ENCODE data around the gene NASP. TPM values are rescaled to one million over a fixed set of nuclear protein-coding genes. Genes with fewer than 3 reads are reported as not detected.
A peak's percentile ranks its signal among the peaks of the same experiment; 100 is the strongest.

NASP gene
- total and polyA plus RNA-seq, 2 experiments from 2014 or later, result 294 to 1,039 TPM

DNA sequence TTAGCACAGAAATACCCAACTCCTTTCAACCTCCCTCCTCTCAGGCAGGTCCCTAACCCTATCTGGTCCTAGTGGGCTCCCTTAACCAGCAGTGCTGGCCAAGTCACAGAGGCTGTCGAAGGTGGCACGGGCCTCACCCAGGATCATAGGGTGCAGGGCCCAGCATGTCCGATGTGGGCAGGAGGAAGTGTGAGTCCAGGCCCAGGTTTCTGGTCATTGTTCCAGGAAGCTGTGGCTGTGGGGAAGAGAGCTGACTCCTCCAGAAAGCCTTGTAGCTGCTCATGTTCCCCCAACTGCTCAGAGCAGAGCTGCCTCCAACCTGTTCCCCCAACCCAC is 37.6 kb downstream of the NASP start (continued):
- TF ChIP-seq, protein P1, sequence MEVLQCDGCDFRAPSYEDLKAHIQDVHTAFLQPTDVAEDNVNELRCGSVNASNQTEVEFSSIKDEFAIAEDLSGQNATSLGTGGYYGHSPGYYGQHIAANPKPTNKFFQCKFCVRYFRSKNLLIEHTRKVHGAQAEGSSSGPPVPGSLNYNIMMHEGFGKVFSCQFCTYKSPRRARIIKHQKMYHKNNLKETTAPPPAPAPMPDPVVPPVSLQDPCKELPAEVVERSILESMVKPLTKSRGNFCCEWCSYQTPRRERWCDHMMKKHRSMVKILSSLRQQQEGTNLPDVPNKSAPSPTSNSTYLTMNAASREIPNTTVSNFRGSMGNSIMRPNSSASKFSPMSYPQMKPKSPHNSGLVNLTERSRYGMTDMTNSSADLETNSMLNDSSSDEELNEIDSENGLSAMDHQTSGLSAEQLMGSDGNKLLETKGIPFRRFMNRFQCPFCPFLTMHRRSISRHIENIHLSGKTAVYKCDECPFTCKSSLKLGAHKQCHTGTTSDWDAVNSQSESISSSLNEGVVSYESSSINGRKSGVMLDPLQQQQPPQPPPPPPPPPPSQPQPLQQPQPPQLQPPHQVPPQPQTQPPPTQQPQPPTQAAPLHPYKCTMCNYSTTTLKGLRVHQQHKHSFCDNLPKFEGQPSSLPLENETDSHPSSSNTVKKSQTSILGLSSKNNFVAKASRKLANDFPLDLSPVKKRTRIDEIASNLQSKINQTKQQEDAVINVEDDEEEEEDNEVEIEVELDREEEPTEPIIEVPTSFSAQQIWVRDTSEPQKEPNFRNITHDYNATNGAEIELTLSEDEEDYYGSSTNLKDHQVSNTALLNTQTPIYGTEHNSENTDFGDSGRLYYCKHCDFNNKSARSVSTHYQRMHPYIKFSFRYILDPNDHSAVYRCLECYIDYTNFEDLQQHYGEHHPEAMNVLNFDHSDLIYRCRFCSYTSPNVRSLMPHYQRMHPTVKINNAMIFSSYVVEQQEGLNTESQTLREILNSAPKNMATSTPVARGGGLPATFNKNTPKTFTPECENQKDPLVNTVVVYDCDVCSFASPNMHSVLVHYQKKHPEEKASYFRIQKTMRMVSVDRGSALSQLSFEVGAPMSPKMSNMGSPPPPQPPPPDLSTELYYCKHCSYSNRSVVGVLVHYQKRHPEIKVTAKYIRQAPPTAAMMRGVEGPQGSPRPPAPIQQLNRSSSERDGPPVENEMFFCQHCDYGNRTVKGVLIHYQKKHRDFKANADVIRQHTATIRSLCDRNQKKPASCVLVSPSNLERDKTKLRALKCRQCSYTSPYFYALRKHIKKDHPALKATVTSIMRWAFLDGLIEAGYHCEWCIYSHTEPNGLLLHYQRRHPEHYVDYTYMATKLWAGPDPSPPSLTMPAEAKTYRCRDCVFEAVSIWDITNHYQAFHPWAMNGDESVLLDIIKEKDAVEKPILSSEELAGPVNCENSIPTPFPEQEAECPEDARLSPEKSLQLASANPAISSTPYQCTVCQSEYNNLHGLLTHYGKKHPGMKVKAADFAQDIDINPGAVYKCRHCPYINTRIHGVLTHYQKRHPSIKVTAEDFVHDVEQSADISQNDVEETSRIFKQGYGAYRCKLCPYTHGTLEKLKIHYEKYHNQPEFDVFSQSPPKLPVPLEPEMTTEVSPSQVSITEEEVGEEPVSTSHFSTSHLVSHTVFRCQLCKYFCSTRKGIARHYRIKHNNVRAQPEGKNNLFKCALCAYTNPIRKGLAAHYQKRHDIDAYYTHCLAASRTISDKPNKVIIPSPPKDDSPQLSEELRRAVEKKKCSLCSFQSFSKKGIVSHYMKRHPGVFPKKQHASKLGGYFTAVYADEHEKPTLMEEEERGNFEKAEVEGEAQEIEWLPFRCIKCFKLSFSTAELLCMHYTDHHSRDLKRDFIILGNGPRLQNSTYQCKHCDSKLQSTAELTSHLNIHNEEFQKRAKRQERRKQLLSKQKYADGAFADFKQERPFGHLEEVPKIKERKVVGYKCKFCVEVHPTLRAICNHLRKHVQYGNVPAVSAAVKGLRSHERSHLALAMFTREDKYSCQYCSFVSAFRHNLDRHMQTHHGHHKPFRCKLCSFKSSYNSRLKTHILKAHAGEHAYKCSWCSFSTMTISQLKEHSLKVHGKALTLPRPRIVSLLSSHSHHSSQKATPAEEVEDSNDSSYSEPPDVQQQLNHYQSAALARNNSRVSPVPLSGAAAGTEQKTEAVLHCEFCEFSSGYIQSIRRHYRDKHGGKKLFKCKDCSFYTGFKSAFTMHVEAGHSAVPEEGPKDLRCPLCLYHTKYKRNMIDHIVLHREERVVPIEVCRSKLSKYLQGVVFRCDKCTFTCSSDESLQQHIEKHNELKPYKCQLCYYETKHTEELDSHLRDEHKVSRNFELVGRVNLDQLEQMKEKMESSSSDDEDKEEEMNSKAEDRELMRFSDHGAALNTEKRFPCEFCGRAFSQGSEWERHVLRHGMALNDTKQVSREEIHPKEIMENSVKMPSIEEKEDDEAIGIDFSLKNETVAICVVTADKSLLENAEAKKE (CRISPR knock-in tag; IDR thresholded peaks at IDR 0.05), result no peak

DNA sequence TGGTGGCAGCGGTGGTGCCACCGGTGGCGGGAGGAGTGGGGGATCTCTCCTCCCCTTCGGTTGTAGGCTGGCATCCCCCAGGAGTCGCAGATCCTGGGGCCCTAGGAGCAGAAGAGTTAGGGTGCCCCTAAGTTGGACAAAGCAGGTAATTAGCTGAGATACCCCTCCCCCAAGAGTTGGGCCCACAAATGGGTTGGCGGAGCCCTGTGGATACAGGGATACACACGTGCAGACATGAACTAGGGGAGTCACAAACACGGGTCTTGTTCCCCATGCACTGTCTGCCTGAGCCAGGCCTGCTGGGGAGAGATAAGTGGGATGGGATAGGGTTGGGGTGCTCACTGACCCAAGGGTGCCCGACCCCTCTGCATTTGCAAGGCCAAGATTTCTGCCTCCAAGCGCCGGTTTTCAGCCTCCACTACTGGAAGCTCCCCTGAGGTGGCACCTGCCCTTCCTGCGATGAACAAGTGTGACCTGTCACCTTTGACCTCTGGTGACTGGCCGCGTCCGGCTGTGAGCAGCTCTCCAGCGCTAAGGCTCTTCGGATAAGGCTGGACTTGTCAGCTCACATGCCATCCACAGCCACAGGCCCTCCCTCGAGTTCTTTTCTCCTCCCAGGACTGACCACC is 38.2 kb downstream of the NASP start:
- Histone ChIP-seq H3F3A (replicated peaks; ENCODE audit: low read depth) (peaks cover 71% of the 10 kb centered on the region), H3K4me3 (no peak overlapping the region), H3K27me3 (ENCODE audit: insufficient read depth) (no peaks in the 10 kb centered on the region), H3K4me1 (ENCODE audit: insufficient read depth) (peaks cover 10% of the 10 kb centered on the region; the same call in 1 of the 2 replicates), H3K9me2 (ENCODE audit: insufficient read depth) (no peaks in the 10 kb centered on the region), H2AFZ (no peak overlapping the region), H3K36me3 (ENCODE audit: insufficient read depth) (peaks cover 16% of the 10 kb centered on the region), H3K27ac (ENCODE audit: low read depth) (0 out of 2 replicates have a peak overlapping the region, but pooled peaks have one; percentile 34), H4K20me1 (replicated peaks; ENCODE audit: insufficient read depth) (peaks cover 22% of the 10 kb centered on the region), H3K79me2 (replicated peaks; ENCODE audit: insufficient read depth) (no peaks in the 10 kb centered on the region), H3K4me2 (peak overlapping the region; percentile 73)
- Mint-ChIP-seq H3K9me3 (no peaks in the 10 kb centered on the region), H3K4me1 (peaks cover 7% of the 10 kb centered on the region), H3K27me3 (ENCODE audit: insufficient read depth, low read depth, poor library complexity) (peaks cover 25% of the 10 kb centered on the region), H3K27ac (no peak overlapping the region; the same call in 1 of the 2 replicates), H3K4me3 (no peak overlapping the region), H3K36me3 (ENCODE audit: low read depth) (peaks cover 45% of the 10 kb centered on the region)
- DNase-seq (ENCODE audit: low spot score), result no peak
- no peak for ATAC-seq
- TF ChIP-seq, protein P1 (CRISPR knock-in tag; IDR thresholded peaks at IDR 0.05), result no peak
- TF ChIP-seq, protein P2, sequence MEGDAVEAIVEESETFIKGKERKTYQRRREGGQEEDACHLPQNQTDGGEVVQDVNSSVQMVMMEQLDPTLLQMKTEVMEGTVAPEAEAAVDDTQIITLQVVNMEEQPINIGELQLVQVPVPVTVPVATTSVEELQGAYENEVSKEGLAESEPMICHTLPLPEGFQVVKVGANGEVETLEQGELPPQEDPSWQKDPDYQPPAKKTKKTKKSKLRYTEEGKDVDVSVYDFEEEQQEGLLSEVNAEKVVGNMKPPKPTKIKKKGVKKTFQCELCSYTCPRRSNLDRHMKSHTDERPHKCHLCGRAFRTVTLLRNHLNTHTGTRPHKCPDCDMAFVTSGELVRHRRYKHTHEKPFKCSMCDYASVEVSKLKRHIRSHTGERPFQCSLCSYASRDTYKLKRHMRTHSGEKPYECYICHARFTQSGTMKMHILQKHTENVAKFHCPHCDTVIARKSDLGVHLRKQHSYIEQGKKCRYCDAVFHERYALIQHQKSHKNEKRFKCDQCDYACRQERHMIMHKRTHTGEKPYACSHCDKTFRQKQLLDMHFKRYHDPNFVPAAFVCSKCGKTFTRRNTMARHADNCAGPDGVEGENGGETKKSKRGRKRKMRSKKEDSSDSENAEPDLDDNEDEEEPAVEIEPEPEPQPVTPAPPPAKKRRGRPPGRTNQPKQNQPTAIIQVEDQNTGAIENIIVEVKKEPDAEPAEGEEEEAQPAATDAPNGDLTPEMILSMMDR (conservative IDR thresholded peaks at IDR 0.05; ENCODE audit: low read depth in 2 of 2), result no peak
- TF ChIP-seq, protein P3, sequence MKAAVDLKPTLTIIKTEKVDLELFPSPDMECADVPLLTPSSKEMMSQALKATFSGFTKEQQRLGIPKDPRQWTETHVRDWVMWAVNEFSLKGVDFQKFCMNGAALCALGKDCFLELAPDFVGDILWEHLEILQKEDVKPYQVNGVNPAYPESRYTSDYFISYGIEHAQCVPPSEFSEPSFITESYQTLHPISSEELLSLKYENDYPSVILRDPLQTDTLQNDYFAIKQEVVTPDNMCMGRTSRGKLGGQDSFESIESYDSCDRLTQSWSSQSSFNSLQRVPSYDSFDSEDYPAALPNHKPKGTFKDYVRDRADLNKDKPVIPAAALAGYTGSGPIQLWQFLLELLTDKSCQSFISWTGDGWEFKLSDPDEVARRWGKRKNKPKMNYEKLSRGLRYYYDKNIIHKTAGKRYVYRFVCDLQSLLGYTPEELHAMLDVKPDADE (IDR thresholded peaks at IDR 0.05), result no peak
